WI38 (cell line): ENCODE results near the gene SCTR.

Experiments
- H3K4me3 ChIP-seq: 2 replicates; pipeline ENCODE4 v1.5.1; 2011; ENCODE audit warnings: low read depth, mild to moderate bottlenecking, control low read depth, low read length
- TF ChIP-seq, protein P1 (sequence below): IDR thresholded peaks from 2 replicates; pipeline ENCODE4 v1.5.1; 2012; ENCODE audit warnings: low read depth, mild to moderate bottlenecking, control low read depth, low read length

The SCTR gene

DNA sequence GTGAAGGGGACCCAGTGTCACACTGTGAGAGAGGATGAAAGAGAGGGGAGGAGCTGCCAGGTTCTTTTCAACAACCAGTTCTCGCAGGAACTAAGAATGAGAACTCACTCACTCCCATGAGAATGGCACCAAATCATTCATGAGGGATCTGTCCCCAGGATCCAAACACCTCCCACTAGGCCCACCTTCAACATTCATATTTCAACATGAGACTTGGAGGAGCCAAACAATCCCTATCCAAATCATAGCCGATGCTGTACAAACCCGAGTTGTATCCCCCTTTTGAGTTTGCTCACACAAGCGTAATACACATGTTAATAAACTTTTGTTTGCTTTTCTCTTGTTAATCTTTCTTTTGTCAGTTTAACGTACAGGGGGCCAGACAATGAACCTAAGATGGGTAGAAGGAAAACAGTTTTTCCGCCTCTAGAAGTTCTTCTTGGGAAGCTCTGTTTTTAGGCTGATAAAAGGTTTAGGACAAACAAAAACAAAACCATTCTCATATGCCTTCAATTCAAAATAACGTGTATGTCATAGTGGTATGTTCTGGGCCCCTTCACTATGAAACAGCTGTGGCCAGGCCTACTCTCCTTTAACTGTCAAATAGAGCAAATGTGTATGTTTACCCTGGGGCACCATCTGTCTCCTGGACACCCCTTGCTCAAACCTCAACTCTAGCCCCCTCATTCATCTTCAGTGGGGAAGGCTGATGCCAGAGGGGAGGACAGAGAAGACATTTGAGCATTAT, 101.7 kb downstream of the SCTR start:
- no peak overlapping the region for H3K4me3 ChIP-seq
- TF ChIP-seq, protein P1, sequence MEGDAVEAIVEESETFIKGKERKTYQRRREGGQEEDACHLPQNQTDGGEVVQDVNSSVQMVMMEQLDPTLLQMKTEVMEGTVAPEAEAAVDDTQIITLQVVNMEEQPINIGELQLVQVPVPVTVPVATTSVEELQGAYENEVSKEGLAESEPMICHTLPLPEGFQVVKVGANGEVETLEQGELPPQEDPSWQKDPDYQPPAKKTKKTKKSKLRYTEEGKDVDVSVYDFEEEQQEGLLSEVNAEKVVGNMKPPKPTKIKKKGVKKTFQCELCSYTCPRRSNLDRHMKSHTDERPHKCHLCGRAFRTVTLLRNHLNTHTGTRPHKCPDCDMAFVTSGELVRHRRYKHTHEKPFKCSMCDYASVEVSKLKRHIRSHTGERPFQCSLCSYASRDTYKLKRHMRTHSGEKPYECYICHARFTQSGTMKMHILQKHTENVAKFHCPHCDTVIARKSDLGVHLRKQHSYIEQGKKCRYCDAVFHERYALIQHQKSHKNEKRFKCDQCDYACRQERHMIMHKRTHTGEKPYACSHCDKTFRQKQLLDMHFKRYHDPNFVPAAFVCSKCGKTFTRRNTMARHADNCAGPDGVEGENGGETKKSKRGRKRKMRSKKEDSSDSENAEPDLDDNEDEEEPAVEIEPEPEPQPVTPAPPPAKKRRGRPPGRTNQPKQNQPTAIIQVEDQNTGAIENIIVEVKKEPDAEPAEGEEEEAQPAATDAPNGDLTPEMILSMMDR = no peak

DNA sequence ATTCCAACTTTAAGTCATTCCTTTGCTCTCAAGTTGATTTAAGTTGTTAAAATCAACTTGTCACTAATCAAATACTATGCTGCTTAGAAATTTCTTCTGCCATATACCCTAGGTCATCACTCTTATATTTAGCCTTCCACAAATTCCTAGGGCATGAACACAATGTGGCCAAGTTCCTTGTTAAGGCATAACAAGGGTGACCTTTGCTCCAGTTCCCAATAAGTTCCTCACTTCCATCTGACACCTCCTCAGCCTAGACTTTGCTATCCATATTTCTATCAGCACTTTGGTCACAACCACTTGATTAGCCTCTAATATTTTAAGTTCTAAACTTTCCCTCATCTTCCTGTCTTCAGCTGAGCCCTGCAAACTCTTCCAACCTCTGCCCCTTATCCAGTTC, 102.5 kb downstream of the SCTR start:
- H3K4me3 ChIP-seq = no peak overlapping the region
- TF ChIP-seq, protein P1 = no peak

DNA sequence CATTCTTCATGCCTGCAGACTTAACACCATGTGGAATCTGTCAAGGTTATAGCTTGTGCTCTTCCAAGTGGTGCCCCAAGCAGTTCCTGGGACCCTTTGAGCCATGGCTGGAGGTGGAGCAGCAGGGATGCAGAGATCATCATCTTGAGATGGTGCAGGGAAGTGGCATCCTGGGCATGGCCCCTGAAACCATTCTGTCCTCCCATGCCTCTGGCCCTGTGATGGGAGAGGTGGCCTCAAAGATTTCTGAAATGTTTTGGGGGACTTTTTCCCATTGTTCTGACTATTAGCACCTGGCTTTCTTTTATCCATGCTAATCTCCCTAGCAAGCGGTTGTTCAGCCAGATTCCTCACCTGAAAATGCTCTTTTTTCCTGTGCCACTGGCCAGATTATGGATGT, 103.0 kb downstream of the SCTR start:
- TF ChIP-seq, protein P1 = no peak

DNA sequence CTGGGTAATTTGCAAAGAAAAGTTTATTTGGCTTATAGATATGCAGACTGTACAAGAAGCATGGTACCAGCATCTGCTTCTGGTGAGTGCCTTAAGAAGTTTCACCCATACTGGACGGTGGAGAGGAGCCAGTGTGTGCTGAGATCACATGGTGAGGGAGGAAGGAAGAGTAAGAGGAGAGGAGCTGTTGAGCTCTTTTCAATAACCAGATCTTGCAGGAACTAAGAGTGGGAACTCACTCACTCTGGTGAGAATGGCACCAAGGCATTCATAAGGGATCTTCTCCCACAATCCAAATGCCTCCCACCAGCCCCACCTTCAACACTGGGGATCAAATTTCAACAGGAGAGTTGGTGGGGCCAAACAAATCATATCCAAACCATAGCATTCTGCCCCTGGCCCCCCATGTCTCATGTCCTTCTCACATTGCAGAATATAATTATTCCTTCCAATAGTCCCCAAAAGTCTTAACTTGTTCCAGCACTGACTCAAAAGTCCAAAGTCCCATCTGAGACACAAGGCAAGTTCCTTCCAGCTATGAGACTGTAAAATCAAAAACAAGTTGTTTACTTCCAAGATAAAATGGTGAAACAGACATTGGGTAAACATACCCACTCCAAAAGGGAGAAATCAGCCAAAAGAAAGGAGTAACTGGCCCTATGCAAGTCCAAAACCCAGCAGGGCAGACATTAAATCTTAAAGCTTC, 104.3 kb downstream of the SCTR start:
- H3K4me3 ChIP-seq = no peak overlapping the region
- TF ChIP-seq, protein P1 = no peak

More for the DNA sequence above, 103.0 kb downstream of the SCTR start:
- no peak overlapping the region for H3K4me3 ChIP-seq

DNA sequence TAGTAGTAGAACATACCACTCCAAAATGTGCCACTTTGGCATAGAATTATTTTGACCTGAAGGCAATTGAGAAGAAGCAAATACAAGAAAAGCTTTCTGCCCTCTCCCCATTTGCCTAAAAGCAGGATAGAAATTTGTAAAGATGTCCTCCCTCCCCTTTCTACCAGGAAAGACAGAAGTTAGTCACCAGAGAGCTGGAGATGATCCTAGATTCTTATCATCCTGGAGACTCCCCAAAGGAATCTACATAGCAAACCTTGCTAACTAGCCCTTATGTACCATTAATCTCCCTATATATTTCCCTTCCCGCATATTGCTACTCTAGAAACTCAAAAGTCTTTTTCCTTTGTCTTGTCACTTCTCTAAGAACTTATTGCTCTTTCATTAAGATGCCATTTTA, 105.2 kb downstream of the SCTR start:
- TF ChIP-seq, protein P1 = no peak
- no peak overlapping the region for H3K4me3 ChIP-seq

DNA sequence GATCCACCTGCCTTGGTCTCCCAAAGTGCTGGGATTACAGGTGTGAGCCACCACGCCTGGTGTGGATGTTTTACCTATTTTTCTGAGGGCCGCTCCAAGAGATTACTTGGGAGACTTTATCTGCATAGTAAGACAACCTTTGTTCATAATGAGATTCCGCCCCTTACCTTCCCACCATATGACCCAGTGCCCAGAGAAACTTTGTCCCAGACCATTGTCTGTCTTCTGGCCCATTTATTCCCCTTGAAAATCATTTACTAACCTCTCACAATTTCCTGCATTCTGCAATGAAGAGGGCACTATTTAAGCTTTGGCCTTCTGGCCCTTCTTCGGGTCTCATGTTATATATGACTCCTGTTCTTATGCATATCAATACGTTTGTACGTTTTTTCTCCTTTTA, 106.4 kb downstream of the SCTR start:
- no peak overlapping the region for H3K4me3 ChIP-seq
- TF ChIP-seq, protein P1 = no peak

GRCh38 chr2:119416299-119416923, 107.9 kb downstream of the SCTR start:
- TF ChIP-seq, protein P1 = no peak
- H3K4me3 ChIP-seq = no peak overlapping the region
